ENCODE data around the gene NUP214.
A peak's percentile ranks its signal among the peaks of the same experiment; 100 is the strongest.

NUP214 gene

DNA sequence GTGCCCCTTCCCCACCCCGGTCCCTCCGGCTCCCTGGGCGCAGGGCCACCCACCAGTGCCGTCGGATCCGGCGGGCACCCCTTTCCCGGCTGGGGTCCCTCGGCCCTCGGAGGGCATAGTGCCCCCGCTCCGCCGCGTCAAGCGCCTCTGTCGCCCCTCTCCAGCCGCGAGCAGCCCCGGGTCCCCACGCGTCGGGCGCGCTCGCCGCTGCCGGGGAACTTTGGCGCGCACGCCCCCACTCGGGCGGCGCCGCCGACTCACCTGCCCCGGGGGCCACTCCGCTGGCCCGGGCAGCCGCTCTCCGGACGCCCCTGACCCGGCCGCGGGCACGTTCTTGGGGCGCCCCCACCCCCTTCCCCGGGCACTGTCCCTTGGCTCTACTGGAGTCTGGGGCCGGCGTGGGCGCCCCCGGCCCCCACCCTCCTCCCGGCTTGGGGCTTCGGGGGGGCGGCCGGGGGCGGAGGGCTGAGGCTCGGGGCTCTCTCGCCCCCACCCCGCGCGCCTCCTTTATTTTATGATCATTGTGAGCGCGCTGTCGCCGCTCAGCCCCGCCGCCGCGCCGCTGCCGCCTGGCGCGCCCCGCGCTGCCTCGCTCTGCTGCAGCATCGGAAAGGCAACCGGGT lies 152.0 kb downstream of the NUP214 start:
- no peak for DNase-seq (ENCODE audit: low spot score)

DNA sequence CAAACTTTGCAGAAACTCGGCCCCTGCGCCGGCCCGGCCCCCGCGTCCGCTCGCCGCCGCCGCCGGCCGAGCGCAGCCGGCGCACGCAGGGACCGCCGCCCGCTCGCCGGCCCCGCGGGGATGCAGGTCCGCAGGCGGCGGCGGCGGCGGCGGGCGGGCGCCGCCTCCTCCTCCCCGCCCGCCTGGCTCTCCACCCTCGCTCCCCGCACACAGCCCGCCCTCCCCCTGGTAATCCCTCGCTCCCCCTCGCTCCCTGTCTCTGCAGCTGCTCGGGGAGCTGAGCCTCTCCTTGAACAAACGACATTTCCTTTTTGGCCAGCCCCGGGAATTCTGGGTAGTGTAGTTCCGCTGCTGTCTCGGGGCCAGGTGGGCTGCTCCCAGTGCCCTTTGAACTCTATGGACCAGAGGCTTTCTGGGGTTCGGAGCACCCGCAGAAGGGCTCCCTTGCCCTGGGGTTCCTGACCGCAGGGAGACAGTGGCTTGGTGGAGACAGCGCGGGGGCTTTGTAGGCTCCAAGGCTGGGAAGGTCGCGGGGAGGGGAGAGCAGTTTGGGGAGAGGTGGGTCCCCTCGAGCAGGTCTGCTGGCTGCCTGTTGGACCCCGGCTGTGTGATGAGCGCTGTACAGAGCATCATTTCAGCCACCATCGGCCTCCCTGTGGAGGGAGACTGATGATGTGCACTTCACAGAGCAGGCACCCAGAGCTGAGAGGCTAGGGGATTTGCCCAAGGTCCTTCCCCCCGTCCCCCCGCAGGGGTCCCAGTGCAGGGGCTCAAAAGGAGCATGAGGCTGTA lies 152.7 kb downstream of the NUP214 start:
- DNase-seq (ENCODE audit: low spot score) = peak; percentile 90

DNA sequence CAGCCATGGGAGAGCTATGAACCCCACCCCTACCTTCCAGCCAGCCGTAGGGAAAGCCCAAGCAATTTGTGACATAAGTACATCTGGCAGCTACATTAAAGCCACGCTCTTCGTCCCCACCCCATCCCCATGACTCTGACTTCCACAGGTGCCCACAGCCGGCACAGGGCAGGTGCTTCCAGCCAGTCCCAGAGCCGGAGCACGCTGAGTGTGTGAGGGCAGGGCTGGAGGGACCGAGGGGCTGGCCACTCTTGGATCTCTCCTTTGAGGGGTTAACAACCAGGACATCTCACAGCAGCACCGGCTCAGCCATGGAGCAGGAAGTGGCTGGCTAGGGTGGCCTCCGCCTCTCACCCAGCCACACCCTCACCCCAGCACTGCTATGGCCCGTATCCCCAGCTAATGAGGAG lies 153.3 kb downstream of the NUP214 start:
- DNase-seq (ENCODE audit: low spot score) = no peak

DNA sequence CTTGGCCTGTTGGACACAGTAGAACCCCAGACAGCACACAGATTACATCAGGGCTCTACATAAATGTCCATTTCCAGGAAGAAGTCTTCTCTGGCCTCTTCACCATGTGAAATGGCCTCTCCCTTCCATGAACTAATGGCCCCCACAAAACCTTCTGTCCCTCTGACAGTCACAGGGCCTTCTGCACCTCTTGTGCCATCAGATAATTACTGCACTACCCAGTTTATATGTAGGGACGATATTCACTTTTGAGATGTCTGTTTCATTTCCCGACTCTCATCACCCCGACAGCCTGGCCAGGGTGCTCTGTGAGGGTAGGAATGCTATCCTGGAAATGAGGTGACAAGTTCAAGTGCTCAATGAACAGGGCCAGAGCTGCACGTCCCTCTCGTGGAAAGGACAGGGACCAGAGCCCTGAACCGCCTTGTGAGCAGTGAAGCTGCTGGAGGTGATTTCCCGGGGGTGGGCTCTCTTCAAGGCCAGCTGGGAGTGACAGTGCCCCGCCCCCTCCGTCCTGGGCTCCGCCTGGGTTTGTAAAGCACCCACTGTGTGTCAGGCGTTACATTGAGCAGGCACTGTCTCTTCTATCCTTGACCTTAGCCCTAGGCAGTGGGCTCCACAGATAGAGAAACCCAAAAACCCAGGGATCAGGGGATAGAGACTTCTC lies 153.9 kb downstream of the NUP214 start:
- no peak for DNase-seq (ENCODE audit: low spot score)

DNA sequence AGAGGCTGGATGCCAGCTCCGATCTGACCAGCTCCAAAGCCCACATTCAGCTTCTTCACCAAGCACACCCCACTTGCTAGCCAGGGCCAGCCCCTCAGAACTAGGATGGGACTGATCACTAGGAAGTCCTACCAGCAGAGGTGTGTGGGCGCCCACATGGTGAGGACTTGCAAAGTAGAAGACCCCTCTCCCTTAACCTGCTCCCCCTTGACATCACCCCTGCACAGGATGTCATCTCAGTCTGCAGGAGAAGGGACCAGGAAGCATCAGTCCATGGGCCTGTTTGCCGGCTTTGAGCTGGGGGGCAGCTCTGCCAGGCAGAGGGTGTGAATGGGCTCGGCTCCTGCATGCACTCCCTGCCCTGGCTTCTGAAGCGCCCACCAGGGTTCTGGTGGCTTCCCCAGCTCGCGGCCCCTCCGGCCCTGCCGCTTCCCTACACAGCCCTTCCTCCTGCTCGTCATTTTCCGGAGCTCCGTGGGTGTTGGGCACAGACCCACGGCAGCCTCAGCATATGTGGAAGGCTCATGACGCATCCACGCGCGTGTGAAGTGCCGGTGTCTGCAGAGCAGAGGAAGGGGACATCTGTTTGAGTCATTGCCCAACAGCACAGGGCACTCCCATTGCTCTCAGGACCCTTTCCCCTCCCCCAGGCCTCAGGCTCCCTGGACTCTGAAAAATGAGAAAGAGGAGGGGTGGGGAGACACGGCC lies 154.6 kb downstream of the NUP214 start:
- DNase-seq (ENCODE audit: low spot score) = no peak

DNA sequence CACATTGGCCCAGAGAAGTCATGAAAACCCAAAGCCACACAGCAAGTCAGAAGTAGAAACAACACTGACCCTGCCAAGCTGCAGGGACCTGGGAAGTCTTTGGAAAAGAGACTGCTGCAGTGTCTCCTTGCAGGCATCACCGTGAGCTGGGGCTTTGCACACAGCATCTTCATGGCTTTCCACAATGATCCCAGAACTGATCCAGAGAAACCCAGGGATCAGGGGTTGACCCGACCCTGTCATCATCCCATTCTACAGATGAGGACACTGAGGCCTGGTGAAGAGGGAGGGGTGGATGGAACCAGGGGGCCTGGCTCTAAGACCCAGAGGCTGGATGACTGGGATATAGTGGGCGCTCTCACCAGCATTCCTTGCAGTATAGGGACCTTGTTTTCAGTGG lies 155.3 kb downstream of the NUP214 start:
- DNase-seq (ENCODE audit: low spot score) = no peak

DNA sequence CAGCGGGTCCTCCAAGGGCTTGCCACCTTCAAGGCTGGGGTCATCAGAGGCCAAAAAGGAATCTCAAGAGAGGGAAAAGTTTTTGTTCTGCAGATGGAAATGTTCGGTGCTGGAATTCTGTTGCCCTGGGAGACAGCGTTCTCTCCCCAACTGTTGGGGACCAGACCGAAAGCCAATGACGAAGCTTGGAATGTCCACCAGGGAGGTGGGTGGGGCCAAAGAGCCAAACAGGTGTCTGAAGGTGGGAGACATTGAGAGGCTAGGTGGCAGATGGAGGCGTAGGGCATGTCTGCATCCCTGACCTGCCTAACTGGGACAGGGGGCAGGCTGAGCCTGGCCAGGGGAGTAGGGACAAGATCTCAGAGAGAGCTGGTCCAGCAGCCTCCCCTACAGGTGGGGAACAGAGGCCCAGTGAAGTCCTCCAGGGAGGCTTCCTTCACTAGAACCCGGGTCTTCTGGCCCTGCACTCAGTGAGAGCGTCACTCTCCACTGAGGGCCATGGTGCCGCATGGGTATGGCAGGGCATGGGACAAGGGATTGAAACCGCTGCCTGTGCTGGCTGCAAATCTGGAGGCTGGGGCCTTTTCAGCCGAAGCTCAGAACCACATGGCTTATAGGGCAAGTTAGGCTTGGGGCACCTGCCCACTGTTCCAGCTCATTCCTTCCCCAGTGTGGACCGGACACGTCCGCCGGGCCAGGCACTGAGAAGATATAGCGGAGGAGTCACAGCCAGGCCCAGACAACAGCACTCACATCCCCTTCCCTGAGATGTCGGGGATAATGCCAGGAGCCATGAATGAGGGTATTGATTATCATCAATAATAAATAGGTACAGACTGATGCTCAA lies 156.0 kb downstream of the NUP214 start:
- DNase-seq (ENCODE audit: low spot score) = no peak

DNA sequence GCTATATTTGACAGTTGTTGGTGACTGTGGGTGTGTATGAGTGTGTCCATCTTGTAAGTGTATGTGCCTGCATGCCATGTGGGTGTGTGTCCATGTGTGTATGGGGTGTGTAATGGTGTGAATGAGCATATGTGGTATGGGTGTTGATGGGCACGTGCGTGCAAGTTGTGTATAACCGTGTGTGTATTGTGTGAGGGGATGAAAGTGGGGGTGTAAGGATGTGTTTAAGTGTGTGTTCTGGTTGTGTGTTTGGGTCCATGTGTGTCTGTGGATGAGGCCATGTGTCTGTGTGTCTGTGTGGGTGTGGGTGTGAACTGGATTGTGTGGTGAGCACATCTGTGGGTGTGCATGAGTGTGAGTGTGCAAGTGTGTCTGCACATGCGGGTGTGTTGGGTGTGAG lies 156.8 kb downstream of the NUP214 start:
- no peak for DNase-seq (ENCODE audit: low spot score)

DNA sequence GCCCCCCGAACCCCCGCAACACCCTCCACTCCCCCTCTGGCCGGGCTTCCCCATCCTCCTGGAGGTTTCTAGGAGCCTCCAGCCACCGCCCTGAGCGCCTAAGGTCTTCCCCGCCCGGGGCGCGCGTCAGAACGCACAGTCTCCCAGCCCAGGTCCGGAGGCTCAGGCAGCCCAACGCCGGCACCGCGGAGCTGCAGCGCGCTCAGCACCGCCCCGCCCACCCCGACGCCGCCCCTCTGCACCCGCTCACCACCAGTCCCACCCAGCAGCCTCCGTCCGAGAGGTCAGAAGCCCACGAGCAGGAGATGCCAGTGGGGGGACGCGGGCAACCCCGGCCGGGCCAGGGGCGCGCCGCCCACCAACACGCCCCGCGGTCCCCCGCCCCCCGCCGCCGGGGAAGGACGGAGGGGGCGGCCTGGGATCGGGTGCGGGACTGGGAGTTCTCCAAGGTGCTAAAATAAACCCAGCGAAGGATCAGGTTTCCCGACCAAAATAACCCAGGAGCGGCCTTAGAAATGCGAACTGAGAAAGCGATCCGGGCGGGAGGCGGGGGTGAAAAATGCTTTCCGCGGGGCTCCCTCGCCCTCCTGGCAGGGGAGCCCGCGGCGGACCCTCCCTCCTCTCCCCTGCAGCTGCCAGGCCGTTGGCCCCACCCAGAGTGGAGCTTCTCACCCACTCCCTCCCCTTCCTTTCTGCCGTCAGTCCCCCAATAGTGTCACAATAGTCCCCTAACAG lies 157.5 kb downstream of the NUP214 start:
- peak; percentile 76 for DNase-seq (ENCODE audit: low spot score)

All from ecto neural progenitor cell (in vitro differentiated cells).